GM12864 (cell line): ENCODE results near the gene ZBED1.
"Not testable (repeated sequence)": the region's sequence is repeated elsewhere in the genome, so short reads cannot be mapped to it uniquely, and the experiment has no call there.

ENCODE experiments used
- DNase-seq: peaks from one replicate; pipeline ENCODE4 v3.0.0-alpha.2; 2011; ENCODE audit warnings: low read depth
- H3K4me3 ChIP-seq: 2 replicates; pipeline ENCODE4 v1.5.1; 2011; ENCODE audit warnings: mild to moderate bottlenecking, low read depth, low read length, control low read depth
- TF ChIP-seq, protein P1 (sequence below): IDR thresholded peaks from 2 replicates; pipeline ENCODE4 v1.5.1; 2011; ENCODE audit warnings: low read depth, mild to moderate bottlenecking, moderate library complexity, low read length, control low read depth, inconsistent platforms; ENCODE audit errors: missing control alignments

The ZBED1 gene

DNA sequence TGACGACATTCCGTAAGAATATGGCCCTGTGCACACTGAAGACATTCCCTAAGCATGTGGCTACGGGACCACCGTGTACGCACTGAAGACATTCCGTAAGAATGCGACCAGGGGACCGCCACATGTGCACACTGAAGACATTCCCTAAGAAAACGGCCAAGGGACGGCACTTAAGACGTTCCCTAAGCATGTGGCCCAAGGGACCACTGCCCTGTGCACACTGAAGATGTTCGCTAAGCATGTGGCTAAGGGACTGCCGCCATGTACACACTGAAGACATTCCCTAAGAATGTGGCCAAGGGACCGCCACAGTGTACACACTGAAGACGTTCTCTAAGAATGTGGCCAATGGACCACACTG, 21.4 kb downstream of the ZBED1 start:
- H3K4me3 ChIP-seq: no peak overlapping the region
- TF ChIP-seq, protein P1, sequence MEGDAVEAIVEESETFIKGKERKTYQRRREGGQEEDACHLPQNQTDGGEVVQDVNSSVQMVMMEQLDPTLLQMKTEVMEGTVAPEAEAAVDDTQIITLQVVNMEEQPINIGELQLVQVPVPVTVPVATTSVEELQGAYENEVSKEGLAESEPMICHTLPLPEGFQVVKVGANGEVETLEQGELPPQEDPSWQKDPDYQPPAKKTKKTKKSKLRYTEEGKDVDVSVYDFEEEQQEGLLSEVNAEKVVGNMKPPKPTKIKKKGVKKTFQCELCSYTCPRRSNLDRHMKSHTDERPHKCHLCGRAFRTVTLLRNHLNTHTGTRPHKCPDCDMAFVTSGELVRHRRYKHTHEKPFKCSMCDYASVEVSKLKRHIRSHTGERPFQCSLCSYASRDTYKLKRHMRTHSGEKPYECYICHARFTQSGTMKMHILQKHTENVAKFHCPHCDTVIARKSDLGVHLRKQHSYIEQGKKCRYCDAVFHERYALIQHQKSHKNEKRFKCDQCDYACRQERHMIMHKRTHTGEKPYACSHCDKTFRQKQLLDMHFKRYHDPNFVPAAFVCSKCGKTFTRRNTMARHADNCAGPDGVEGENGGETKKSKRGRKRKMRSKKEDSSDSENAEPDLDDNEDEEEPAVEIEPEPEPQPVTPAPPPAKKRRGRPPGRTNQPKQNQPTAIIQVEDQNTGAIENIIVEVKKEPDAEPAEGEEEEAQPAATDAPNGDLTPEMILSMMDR: no peak
- no peak for DNase-seq

DNA sequence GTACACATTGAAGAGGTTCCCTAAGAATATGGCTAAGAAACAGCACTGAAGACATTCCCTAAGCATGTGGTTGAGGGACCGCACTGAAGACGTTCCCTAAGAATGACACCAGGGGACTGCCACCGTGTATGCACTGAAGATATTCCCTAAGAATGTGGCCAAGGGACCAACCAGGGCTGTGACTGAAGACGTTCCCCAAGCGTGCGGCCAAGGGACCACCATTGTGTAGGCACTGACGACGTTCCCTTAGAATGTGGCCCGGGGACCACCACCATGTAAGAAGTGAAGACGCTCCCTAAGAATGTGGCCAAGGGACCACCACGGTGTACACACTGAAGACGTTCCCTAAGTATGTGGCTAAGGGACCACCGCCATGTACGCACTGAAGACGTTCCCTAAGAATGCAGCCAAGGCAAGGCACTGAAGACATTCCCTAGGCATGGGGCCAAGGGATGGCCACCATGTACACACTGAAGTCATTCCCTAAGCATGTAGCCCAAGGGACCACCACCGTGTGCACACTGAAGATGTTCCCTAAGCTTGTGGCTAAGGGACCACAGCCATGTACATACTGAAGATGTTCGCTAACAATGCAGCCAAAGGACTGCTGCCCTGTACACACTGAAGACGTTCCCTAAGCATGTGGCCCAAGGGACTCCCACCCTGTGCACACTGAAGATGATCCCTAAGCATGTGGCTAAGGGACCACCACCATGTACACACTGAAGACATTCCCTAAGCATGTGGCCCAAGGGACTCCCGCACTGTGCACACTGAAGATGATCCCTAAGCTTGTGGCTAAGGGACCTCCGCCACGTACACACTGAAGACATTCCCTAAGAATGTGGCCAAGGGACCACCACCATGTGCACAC, 22.0 kb downstream of the ZBED1 start:
- H3K4me3 ChIP-seq: no peak overlapping the region
- TF ChIP-seq, protein P1: no peak
- DNase-seq: no peak

DNA sequence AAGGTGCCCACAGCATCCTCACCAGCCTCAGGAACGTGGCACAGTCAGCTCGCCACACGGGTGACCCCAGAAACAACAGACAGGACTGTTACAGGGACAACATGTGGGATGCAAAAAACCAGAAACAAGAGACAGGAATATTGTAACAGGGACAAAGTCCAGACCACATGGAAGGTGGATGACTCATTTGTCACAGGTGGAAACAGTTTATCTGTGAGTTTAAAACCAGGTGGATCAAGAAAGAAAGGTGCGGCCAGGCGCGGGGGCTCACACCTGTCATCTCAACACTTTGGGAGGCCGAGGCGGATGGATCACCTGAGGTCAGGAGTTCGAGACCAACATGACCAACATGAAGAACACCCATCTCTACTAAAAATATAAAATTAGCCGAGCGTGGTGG, 23.5 kb downstream of the ZBED1 start:
- not testable (repeated sequence) for H3K4me3 ChIP-seq, DNase-seq

GRCh38 chrX:2474963-2475726, 25.6 kb downstream of the ZBED1 start:
- no peak overlapping the region for H3K4me3 ChIP-seq
- TF ChIP-seq, protein P1: no peak
- DNase-seq: no peak

DNA sequence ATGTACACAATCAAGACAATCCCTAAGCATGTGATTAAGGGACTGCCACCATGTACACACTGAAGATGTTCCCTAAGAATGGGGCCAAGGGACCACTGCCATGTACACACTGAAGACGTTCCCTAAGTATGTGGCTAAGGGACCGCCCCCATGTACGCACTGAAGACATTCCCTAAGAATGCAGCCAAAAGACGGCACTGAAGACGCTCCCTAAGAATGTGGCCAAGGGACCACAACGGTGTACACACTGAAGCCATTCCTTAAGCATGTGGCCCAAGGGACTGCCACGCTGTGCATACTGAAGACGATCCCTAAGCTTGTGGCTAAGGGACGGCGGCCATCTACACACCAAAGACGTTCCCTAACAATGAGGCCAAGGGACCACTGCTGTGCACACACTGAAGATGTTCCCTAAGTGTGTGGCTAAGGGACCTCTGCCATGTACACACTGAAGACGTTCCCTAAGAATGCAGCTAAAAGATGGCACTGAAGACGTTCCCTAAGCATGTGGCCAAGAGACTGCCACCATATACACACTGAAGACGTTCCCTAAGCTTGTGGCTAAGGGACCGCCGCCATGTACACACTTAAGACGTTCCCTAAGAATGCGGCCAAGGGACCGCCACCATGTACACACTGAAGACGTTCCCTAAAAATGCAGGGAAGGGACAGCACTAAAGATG, 26.4 kb downstream of the ZBED1 start:
- TF ChIP-seq, protein P1: no peak

GRCh38 chrX:2473064-2473463, 27.7 kb downstream of the ZBED1 start:
- not testable (repeated sequence) for DNase-seq, H3K4me3 ChIP-seq

More for the DNA sequence above, 26.4 kb downstream of the ZBED1 start:
- DNase-seq: no peak
- no peak overlapping the region for H3K4me3 ChIP-seq

GRCh38 chrX:2471641-2472040, 29.1 kb downstream of the ZBED1 start:
- H3K4me3 ChIP-seq: no peak overlapping the region
- TF ChIP-seq, protein P1: no peak
- DNase-seq: no peak

GRCh38 chrX:2471126-2471525, 29.6 kb downstream of the ZBED1 start:
- DNase-seq, H3K4me3 ChIP-seq: not testable (repeated sequence)

GRCh38 chrX:2469852-2470251, 30.9 kb downstream of the ZBED1 start:
- not testable (repeated sequence) for H3K4me3 ChIP-seq, DNase-seq
